PC-3 (cell line): ENCODE results near the gene KRTAP12-4. TPM values are rescaled to one million over a fixed set of nuclear protein-coding genes. Genes with fewer than 3 reads are reported as not detected.

Experiments
- ATAC-seq: fragments of 200-7000 bp; cut with Tn5 transposase; 2 replicates; pipeline ENCODE4 v1.9.1; 2020; ENCODE audit warnings: mild to moderate bottlenecking, moderate library complexity
- BruUV-seq: library from RNA; stranded (reverse); fragments of 400-500 nt; replicated peaks from 2 replicates; lab custom pipeline; 2021; lab: Mats Ljungman, UMichigan
- CTCF ChIA-PET: fragments of 300-600 bp; sonication (Branson Sonifier 250); formaldehyde crosslinking; loops from one replicate; lab custom pipeline; 2022; ENCODE audit warnings: antibody characterized with exemption; lab: Charles Lee
- POLR2A ChIA-PET: fragments of 300-600 bp; sonication (Branson Sonifier 250); formaldehyde crosslinking; loops from one replicate; lab custom pipeline; 2022; ENCODE audit warnings: antibody characterized with exemption; ENCODE audit not compliant: unreplicated experiment; lab: Charles Lee
- DNase-seq: peaks from one replicate; pipeline ENCODE4 v3.0.0-alpha.2; 2015
- H2AFZ ChIP-seq: fragments of 300-600 bp; sonication (generic); 2 replicates; pipeline ENCODE4 v1.6.0; 2016; ENCODE audit warnings: antibody characterized with exemption, low read length
- H3F3A ChIP-seq: fragments of 300-600 bp; sonication (generic); one replicate; pipeline ENCODE4 v1.6.0; 2017; ENCODE audit warnings: antibody characterized with exemption, low read length, control low read depth, mild to moderate bottlenecking; ENCODE audit not compliant: unreplicated experiment
- H3K27ac ChIP-seq: fragments of 300-600 bp; sonication (generic); 2 replicates; pipeline ENCODE4 v1.5.1; 2016; ENCODE audit warnings: mild to moderate bottlenecking, low read length
- H3K27me3 ChIP-seq: fragments of 300-600 bp; sonication (generic); 2 replicates; pipeline ENCODE4 v1.6.1; 2016; ENCODE audit warnings: low read length, mixed read lengths
- H3K36me3 ChIP-seq: fragments of 300-600 bp; sonication (generic); 2 replicates; pipeline ENCODE4 v1.6.1; 2016; ENCODE audit warnings: low read depth, mixed run types, low read length, mixed read lengths
- H3K4me1 ChIP-seq: fragments of 300-600 bp; sonication (generic); 2 replicates; pipeline ENCODE4 v1.5.1; 2016; ENCODE audit warnings: low read length; ENCODE audit not compliant: insufficient read depth
- H3K4me2 ChIP-seq: fragments of 300-600 bp; sonication (generic); 2 replicates; pipeline ENCODE4 v1.6.0; 2016; ENCODE audit warnings: low read length
- H3K4me3 ChIP-seq: fragments of 300-600 bp; sonication (generic); 2 replicates; pipeline ENCODE4 v1.5.1; 2016; ENCODE audit warnings: mild to moderate bottlenecking, low read length, mixed read lengths
- H3K79me2 ChIP-seq: fragments of 300-600 bp; sonication (generic); 2 replicates; pipeline ENCODE4 v1.6.1; 2017; ENCODE audit warnings: low read length, mixed read lengths
- H3K9ac ChIP-seq: fragments of 300-600 bp; sonication (generic); 2 replicates; pipeline ENCODE4 v1.6.0; 2016; ENCODE audit warnings: mild to moderate bottlenecking, low read length
- H3K9me2 ChIP-seq: fragments of 300-600 bp; sonication (generic); replicated peaks from 2 replicates; pipeline ENCODE4 v1.6.1; 2016; ENCODE audit warnings: mixed run types, low read length, mixed read lengths
- H3K9me3 ChIP-seq: fragments of 300-600 bp; sonication (generic); 2 replicates; pipeline ENCODE4 v1.6.1; 2016; ENCODE audit warnings: low read length, mixed read lengths
- H4K20me1 ChIP-seq: fragments of 300-600 bp; sonication (generic); 2 replicates; pipeline ENCODE4 v1.6.1; 2016; ENCODE audit warnings: low read length, mixed read lengths
- CTCF ChIP-seq: fragments of 300-600 bp; sonication (generic); conservative IDR thresholded peaks from 2 replicates; pipeline ENCODE4 v1.5.1; 2017; ENCODE audit warnings: antibody characterized with exemption, low read depth, mild to moderate bottlenecking, low read length
- EZH2 ChIP-seq: fragments of 300-600 bp; sonication (generic); IDR thresholded peaks from one replicate; pipeline ENCODE4 v1.6.1; 2017; ENCODE audit warnings: antibody characterized with exemption, mild to moderate bottlenecking, low read length; ENCODE audit not compliant: unreplicated experiment
- EZH2phosphoT487 ChIP-seq: fragments of 300-600 bp; sonication (generic); IDR thresholded peaks from 2 replicates; pipeline ENCODE4 v1.6.1; 2018; ENCODE audit warnings: mild to moderate bottlenecking, antibody characterized with exemption, low read length, borderline replicate concordance
- intact Hi-C: fragments of 100-400 bp; cut with micrococcal nuclease; formaldehyde crosslinking; loops from 2 replicates; pipeline ENCODE4 v1.9.0; 2023
- total RNA-seq: library from RNA; depleted of rRNA; stranded (reverse); fragments of >200 nt; gene quantifications from 2 replicates; pipeline ENCODE4 v1.2.3, GENCODE V29; 2014; rRNA removed

The KRTAP12-4 gene
- total RNA-seq, 1 experiment from 2014 or later = not detected

- Histone ChIP-seq H3F3A (no peaks in the 10 kb centered on the region), H3K27ac (no peak overlapping the region), H3K4me2 (no peak overlapping the region), H3K36me3 (no peaks in the 10 kb centered on the region), H2AFZ (no peak overlapping the region), H3K9ac (no peak overlapping the region), H3K79me2 (no peaks in the 10 kb centered on the region), H3K4me1 (no peaks in the 10 kb centered on the region), H4K20me1 (no peaks in the 10 kb centered on the region), H3K9me3 (no peaks in the 10 kb centered on the region), H3K4me3 (no peak overlapping the region), H3K9me2 (no peaks in the 10 kb centered on the region), H3K27me3 (no peaks in the 10 kb centered on the region)
- DNase-seq (no peak), ATAC-seq (no peak)
- ChIA-PET POLR2A (no interaction called here), CTCF (no interaction called here)
- no peak for TF ChIP-seq EZH2
- TF ChIP-seq CTCF = no peak
- no peak for TF ChIP-seq EZH2phosphoT487
- intact Hi-C loops = no loop called here
- no TSS peak for BruUV-seq
These were observed 48.0 kb downstream of the KRTAP12-4 start for GRCh38 chr21:44606495-44606894.

Other genes starting within 250 kb of the KRTAP12-4 start
- 3.1 and 4.1 TPM in 2 replicates for gene LRRC3, start 199.1 kb downstream of the KRTAP12-4 start, total RNA-seq
- gene KRTAP10-1, start 114.5 kb downstream of the KRTAP12-4 start, total RNA-seq = not detected in 2 replicates
- not detected in 2 replicates for gene KRTAP10-2, start 103.2 kb downstream of the KRTAP12-4 start, total RNA-seq
- not detected in 2 replicates for gene KRTAP10-3, start 95.9 kb downstream of the KRTAP12-4 start, total RNA-seq
- gene KRTAP10-4, start 80.9 kb downstream of the KRTAP12-4 start, total RNA-seq = not detected in 2 replicates
- gene KRTAP10-5, start 74.1 kb downstream of the KRTAP12-4 start, total RNA-seq = 0.98 TPM in 1 of 2 replicates, not detected in the other
- gene KRTAP10-6, start 62.2 kb downstream of the KRTAP12-4 start, total RNA-seq = not detected in 2 replicates
- gene KRTAP10-7, start 54.1 kb downstream of the KRTAP12-4 start, total RNA-seq = not detected in 2 replicates
- gene KRTAP10-8, start 42.6 kb downstream of the KRTAP12-4 start, total RNA-seq = not detected in 2 replicates
- gene KRTAP10-9, start 27.6 kb downstream of the KRTAP12-4 start, total RNA-seq = not detected in 2 replicates
- gene KRTAP10-10, start 17.3 kb downstream of the KRTAP12-4 start, total RNA-seq = not detected in 2 replicates
- gene KRTAP10-11, start 8.2 kb downstream of the KRTAP12-4 start, total RNA-seq = not detected in 2 replicates
- gene KRTAP12-3, start 3.3 kb upstream of the KRTAP12-4 start, total RNA-seq = not detected in 2 replicates
- not detected in 2 replicates for gene KRTAP12-2, start 12.3 kb upstream of the KRTAP12-4 start, total RNA-seq
- 0.62 and 0.86 TPM in 2 replicates for gene KRTAP12-1, start 27.5 kb upstream of the KRTAP12-4 start, total RNA-seq
- gene KRTAP10-12, start 42.5 kb upstream of the KRTAP12-4 start, total RNA-seq = not detected in 2 replicates
- 2.1 and 3.2 TPM in 2 replicates for gene TSPEAR, start 56.9 kb upstream of the KRTAP12-4 start, total RNA-seq
- 159 and 189 TPM in 2 replicates for gene UBE2G2, start 147.2 kb upstream of the KRTAP12-4 start, total RNA-seq
- 242 and 290 TPM in 2 replicates for gene SUMO3, start 163.4 kb upstream of the KRTAP12-4 start, total RNA-seq
- 330 and 455 TPM in 2 replicates for gene PTTG1IP, start 219.0 kb upstream of the KRTAP12-4 start, total RNA-seq